GM12891 (cell line): ENCODE results near the gene CTLA4.

Experiments used
- DNase-seq: peaks from one replicate; pipeline ENCODE4 v3.0.0; 2011; ENCODE audit warnings: low spot score; ENCODE audit not compliant: insufficient read length
- FAIRE-seq: peaks from 2 replicates; lab custom pipeline; 2011; peaks lifted over from hg19 to GRCh38; lab: Jason Lieb, UNC
- PAX5 ChIP-seq: IDR thresholded peaks from 2 replicates; pipeline ENCODE4 v1.6.1; 2011; ENCODE audit warnings: low read length, moderate library complexity, mild to moderate bottlenecking; ENCODE audit not compliant: insufficient read depth, severe bottlenecking
- POLR2A ChIP-seq: IDR thresholded peaks from 2 replicates; pipeline ENCODE4 v1.6.1; 2011; ENCODE audit warnings: low read depth, low read length, control low read depth
- POLR2AphosphoS5 ChIP-seq: IDR thresholded peaks from 2 replicates; pipeline ENCODE4 v1.6.1; 2011; ENCODE audit warnings: low read depth, low read length, control low read depth
- POU2F2 ChIP-seq: IDR thresholded peaks from 2 replicates; pipeline ENCODE4 v1.6.1; 2011; ENCODE audit warnings: low read depth, mild to moderate bottlenecking, control low read depth, low read length, moderate library complexity
- SPI1 ChIP-seq: IDR thresholded peaks from 2 replicates; pipeline ENCODE4 v1.6.1; 2011; ENCODE audit warnings: low read depth, low read length, control low read depth
- TAF1 ChIP-seq: IDR thresholded peaks from 2 replicates; pipeline ENCODE4 v1.6.1; 2011; ENCODE audit warnings: low read depth, low read length, control low read depth

Gene CTLA4

GRCh38 chr2:203898657-203899056 lies 31.1 kb downstream of the CTLA4 start:
- DNase-seq = no peak
- no peak for FAIRE-seq
- TF ChIP-seq TAF1 (no peak), POLR2A (no peak), PAX5 (no peak), SPI1 (no peak), POU2F2 (no peak), POLR2AphosphoS5 (no peak)

GRCh38 chr2:203900253-203900652 lies 32.7 kb downstream of the CTLA4 start:
- no peak for FAIRE-seq
- TF ChIP-seq TAF1 = no peak
- no peak for TF ChIP-seq POLR2A
- TF ChIP-seq POU2F2 = no peak
- no peak for TF ChIP-seq PAX5
- TF ChIP-seq SPI1 = no peak
- no peak for TF ChIP-seq POLR2AphosphoS5
- no peak for DNase-seq

- FAIRE-seq = no peak
- TF ChIP-seq POU2F2 (no peak), SPI1 (no peak), POLR2AphosphoS5 (no peak), POLR2A (no peak)
- no peak for DNase-seq
Measured at GRCh38 chr2:203904022-203904421, 36.5 kb downstream of the CTLA4 start.

GRCh38 chr2:203905656-203906055 lies 38.1 kb downstream of the CTLA4 start:
- FAIRE-seq = no peak
- TF ChIP-seq SPI1 (no peak), PAX5 (no peak)

GRCh38 chr2:203908066-203908796 lies 40.7 kb downstream of the CTLA4 start:
- FAIRE-seq = no peak
- TF ChIP-seq POLR2A = no peak
- TF ChIP-seq SPI1 = peak; percentile 57
- no peak for DNase-seq

More at GRCh38 chr2:203905656-203906055, 38.1 kb downstream of the CTLA4 start:
- DNase-seq = no peak

- no peak for FAIRE-seq
- no peak for DNase-seq
- TF ChIP-seq POLR2AphosphoS5 (no peak), POLR2A (no peak)
Measured at GRCh38 chr2:203908797-203909185, 41.2 kb downstream of the CTLA4 start.

- DNase-seq (no peak), FAIRE-seq (no peak)
- TF ChIP-seq SPI1 (peak; percentile 60; the same call in 1 of the 2 replicates), POU2F2 (no peak), PAX5 (no peak)
Measured at GRCh38 chr2:203909261-203909967, 41.8 kb downstream of the CTLA4 start.

- TF ChIP-seq SPI1 = no peak
- no peak for TF ChIP-seq POLR2A
- no peak for TF ChIP-seq PAX5
- no peak for TF ChIP-seq POU2F2
- no peak for TF ChIP-seq POLR2AphosphoS5
- no peak for TF ChIP-seq TAF1
- FAIRE-seq (no peak), DNase-seq (no peak)
Measured at GRCh38 chr2:203909974-203910373, 42.4 kb downstream of the CTLA4 start.

- FAIRE-seq = no peak
Measured at GRCh38 chr2:203913947-203914346, 46.4 kb downstream of the CTLA4 start.

GRCh38 chr2:203914546-203915182 lies 47.1 kb downstream of the CTLA4 start:
- no peak for FAIRE-seq
- no peak for TF ChIP-seq POLR2A
- no peak for TF ChIP-seq TAF1
- TF ChIP-seq POU2F2 = no peak
- TF ChIP-seq POLR2AphosphoS5 = no peak
- TF ChIP-seq SPI1 = no peak
- TF ChIP-seq PAX5 = no peak
- DNase-seq = no peak

More at GRCh38 chr2:203913947-203914346, 46.4 kb downstream of the CTLA4 start:
- no peak for DNase-seq
- TF ChIP-seq SPI1 (no peak), POLR2A (no peak), POLR2AphosphoS5 (no peak), PAX5 (no peak), POU2F2 (no peak), TAF1 (no peak)
